ENCODE data around the gene P3R3URF. TPM values are rescaled to one million over a fixed set of nuclear protein-coding genes. Genes with fewer than 3 reads are reported as not detected.
"Not testable (repeated sequence)": the region's sequence is repeated elsewhere in the genome, so short reads cannot be mapped to it uniquely, and the experiment has no call there.

P3R3URF gene
- total RNA-seq (2014; rRNA removed; shearing (Covaris generic)), result not detected in 2 replicates

DNA sequence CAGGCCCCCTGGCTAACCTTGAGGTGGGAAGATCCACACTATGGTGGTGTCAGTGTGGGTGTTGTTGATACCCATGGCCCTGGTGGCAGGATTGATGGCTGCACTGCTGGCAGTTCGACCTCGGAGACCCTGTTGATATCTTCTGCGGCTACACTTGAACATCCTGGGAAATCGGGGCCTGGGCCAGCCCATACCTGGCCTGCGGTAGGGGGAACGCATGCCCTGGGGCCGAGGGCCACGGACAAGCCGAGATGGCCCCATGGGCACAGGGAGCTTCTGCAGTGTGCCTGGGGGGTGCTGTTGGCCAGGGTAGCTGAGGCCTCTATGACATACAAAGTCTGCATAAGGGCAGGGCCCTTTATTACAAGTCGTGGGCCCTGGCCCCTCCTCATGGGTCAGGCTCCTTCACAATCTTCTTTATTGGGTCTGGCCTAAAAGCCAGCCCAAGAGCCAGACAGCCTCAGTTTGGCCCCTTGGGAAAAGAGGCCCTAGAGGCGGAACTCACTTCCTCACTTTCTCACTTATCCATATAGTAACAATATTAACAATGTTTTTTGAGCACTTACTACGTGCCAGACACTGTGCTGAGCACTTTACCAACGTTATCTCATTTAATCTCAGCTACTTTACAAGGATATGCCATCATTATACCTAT, at the start of gene P3R3URF:
Gene P3R3URF, minus strand, starts transcription at position 278 of the 655 bp plus-strand sequence. Its CDS starts 17 bp downstream, at position 261.
- no peak for DNase-seq (ENCODE audit: low spot score)

- DNase-seq (ENCODE audit: low spot score), result no peak
Measured at GRCh38 chr1:46224966-46225365, 48.7 kb upstream of the P3R3URF start.

DNA sequence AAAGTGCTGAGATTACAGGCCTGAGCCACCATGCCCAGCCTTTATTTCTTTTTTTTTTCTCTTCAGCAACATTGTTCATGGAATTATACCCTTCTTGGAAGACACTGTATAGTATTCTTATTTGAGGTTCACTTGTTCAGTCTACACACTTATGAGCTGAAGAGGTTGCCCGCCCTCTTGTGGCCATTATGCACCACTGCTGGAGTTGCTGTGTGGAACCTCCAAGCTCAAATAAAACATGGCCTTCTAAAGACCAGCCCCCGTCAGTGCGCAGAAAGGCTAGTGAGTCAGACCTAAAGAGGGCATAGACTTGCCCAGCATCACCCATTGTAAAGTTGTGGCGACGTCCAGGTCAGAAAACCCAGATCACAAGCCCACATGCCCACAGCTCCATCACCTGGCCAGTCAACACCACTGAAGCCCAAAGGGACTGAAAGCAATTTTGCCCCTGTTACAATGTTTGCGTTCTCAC, 47.2 kb upstream of the P3R3URF start:
- DNase-seq (ENCODE audit: low spot score), result peak; percentile 87

GRCh38 chr1:46223055-46223454, 46.8 kb upstream of the P3R3URF start:
- not testable (repeated sequence) for DNase-seq (ENCODE audit: low spot score)

DNA sequence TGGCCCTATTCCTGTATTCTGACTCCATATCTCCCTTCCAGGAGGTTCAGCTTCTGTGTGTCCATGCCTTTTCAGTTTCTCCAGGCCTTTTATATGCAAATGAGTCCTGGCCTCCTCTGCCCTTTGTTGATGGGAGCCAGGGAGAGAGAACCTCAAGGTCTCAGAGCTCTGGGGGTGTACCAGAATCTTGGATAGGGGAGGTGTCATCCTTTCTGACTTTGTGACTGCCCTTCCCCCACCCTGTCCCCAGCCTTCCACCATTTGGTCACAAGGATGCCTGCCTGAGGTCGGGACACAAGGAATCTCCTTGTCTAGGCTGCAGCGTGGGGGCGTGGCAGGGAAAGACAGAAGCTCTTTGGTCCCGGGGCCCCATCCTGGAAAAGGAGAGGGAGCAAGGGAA, 45.5 kb upstream of the P3R3URF start:
- DNase-seq (ENCODE audit: low spot score), result no peak

- no peak for DNase-seq (ENCODE audit: low spot score)
Measured at GRCh38 chr1:46220808-46221207, 44.5 kb upstream of the P3R3URF start.

DNA sequence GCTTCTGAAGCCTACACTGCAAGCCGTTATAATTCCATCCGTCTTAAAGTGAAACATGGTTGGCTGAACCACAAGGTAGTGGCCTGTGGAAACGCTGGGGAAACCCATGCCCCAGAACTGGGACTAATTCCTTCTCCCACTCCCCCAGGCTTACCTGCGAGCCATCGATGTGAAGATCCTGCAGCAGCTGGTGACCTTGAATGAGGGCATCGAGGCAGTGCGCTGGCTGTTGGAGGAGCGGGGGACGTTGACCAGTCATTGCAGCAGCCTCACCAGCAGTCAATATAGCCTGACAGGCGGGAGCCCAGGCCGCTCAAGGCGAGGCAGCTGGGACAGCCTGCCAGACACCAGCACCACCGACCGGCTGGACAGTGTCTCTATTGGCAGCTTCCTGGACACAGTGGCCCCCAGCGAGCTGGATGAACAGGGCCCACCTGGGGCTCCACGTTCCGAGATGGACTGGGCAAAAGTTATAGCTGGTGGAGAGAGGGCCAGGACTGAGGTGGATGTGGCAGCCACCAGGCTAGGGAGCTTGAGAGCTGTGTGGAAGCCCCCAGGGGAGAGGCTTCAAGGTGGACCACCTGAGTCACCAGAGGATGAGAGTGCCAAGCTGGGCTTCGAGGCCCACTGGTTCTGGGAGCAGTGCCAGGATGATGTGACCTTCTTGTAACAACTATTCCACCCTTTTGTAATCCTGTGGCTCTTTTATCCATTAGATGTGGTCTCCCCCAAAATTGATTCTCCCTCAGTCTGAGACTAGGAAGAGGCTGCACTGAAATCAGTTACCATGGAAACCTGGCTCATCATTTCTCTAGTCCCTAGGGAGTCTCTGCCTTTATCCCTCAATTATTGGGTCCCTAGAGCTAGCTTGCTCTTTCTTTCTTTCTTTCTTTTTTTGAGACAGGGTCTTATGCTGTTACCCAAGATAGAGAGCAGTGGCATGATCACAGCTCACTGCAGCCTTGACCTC, 43.5 kb upstream of the P3R3URF start:
- DNase-seq (ENCODE audit: low spot score), result no peak

- no peak for DNase-seq (ENCODE audit: low spot score)
Measured at GRCh38 chr1:46218443-46218842, 42.2 kb upstream of the P3R3URF start.

- no peak for DNase-seq (ENCODE audit: low spot score)
Measured at GRCh38 chr1:46215504-46215903, 39.2 kb upstream of the P3R3URF start.

GRCh38 chr1:46211051-46211450, 34.8 kb upstream of the P3R3URF start:
- no peak for DNase-seq (ENCODE audit: low spot score)

GRCh38 chr1:46210561-46210960, 34.3 kb upstream of the P3R3URF start:
- no peak for DNase-seq (ENCODE audit: low spot score)

DNA sequence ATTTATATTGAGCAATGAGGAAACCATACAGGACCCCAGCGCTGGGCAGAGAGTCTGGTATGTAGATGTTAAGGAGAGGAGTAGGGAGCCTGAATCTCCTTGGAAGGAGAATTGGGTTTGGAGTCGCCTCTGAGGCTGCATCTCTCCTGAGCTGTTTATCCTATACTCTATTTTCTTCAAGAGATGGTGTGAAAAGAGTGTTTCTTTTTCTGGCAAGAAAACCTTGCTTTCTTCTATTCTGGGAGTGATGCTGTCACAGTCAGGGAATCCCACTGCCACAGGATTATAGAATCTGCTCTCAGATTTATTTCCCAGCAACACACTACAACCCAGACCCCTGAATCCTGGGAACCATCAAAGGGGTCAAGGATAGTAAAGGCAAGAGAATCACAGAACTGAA, 30.1 kb upstream of the P3R3URF start:
- no peak for DNase-seq (ENCODE audit: low spot score)

GRCh38 chr1:46205791-46206190, 29.5 kb upstream of the P3R3URF start:
- no peak for DNase-seq (ENCODE audit: low spot score)

DNA sequence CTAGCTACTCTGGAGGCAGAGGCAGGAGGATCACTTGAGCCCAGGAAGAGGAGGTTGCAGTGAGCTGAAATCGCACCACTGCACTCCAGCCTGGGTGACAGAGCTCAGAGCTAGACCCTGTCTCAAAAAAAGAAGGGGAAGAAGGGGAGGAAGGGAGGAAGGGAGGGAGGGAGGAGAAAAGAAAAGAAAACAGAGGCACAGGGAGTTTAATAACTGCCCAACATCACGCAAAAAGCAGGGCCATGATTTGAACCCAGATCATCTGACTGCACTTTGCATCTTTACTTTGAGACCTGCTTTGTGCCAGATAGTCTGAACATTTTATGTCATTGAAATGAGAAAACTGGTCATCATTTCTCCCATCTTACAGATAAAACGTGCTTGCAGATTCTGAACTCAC, 28.9 kb upstream of the P3R3URF start:
- no peak for DNase-seq (ENCODE audit: low spot score)

- DNase-seq (ENCODE audit: low spot score), result no peak
Measured at GRCh38 chr1:46204406-46204742, 28.1 kb upstream of the P3R3URF start.

GRCh38 chr1:46203738-46204405, 27.6 kb upstream of the P3R3URF start:
- no peak for DNase-seq (ENCODE audit: low spot score)

- no peak for DNase-seq (ENCODE audit: low spot score)
Measured at GRCh38 chr1:46199233-46199749, 23.0 kb upstream of the P3R3URF start.

DNA sequence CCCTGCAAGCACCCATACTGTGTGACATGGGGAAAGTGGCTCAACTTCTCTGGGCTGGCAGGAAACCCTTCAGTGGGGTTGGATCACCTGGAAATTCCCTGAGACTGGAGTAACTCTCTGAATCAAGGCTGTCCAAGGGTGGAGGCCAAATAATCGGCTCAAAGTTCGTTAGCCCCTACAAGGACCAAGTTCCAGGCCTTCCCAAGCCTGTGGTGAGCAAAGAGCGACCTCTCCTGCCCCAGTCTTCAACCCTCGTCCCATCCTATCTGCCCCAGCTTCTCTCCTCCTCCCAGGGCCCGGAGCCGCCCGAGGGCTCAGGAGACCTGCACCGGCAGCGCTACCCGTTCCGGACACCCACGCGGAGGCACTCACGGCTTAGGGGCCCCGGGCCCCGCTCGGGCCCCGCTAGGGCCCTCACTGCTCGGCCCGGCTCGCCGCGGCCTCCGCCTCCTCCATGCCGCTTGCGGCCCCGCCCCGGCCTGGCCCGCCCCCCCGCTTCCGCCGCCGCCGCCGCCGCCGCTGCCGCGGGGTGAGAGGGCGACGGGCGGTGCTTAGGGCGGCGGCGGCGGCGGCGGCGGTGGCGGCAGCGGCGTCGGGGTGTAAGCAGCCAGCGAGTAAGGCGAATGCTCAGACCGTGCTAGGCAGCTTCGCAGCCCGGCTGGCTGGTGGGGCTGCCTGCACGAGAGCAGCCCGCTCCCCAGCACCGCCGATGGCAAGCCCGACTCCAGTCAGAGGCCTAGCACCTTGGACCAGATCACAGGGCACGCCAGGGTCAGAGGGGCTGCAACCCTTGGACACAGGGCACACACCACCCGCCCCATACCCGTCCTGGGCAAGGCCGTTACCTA, 21.9 kb upstream of the P3R3URF start, which contains the start of gene POMGNT1:
Gene POMGNT1, minus strand, starts transcription at position 471 of the 848 bp plus-strand sequence. CDS start 613 bp downstream, outside the sequence.
- DNase-seq (ENCODE audit: low spot score), result peak; percentile 44

DNA sequence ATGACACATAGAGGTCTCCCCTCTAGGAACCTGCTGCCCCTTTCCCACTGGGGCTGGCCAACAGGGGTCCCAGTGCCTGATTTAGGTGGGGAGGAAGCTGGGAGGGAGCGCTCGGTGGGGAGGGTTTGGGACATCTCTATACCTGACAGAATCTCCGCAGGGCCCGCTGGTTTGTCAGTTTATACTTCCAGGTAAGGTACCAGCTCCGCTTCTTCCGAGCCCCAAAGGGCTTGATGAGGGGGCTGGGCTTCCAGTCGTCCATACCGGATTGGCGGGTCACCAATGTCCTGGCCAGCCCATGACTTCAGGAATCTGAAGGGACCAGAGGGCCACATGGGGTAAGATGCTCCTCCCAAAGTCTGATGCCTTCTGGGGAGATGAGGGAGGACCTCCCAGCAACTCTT, 21.3 kb upstream of the P3R3URF start:
- no peak for DNase-seq (ENCODE audit: low spot score)

DNA sequence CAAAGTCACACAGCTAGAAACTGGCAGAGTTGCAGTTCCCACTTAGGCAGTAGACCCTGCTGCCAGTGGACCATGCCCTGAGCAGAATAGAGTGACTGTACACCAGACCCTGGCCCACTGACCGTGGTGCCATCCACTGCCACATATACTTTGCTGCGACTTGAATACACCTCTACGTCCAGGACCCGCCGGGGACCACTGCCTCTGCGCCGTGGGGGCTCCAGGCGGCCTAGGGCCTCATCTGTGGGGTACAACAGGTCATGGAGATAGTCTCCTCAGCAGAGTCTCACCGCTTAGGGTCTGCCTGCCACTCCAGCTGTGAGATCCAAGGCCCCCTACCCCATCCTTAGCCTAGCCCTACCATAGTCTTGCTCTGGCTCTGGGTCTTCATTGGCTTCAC, 20.3 kb upstream of the P3R3URF start:
- no peak for DNase-seq (ENCODE audit: low spot score)

- no peak for DNase-seq (ENCODE audit: low spot score)
Measured at GRCh38 chr1:46194641-46195193, 18.4 kb upstream of the P3R3URF start.
